ENCODE data around the gene TACC2.
"Not testable (repeated sequence)": the region's sequence is repeated elsewhere in the genome, so short reads cannot be mapped to it uniquely, and the experiment has no call there.

- TF ChIP-seq CTCF, EZH2phosphoT487, EZH2 (IDR thresholded peaks at IDR 0.05): not testable (repeated sequence)
These were observed 19.9 kb upstream of the TACC2 start for GRCh38 chr10:121969086-121969485.
